K562 (cell line): ENCODE data around the gene QSOX2. TPM values are rescaled to one million over a fixed set of nuclear protein-coding genes. Genes with fewer than 3 reads are reported as not detected.

Experiments
- ASH1L ChIP-seq: fragments of 450-650 bp; IDR thresholded peaks from 2 replicates; pipeline ENCODE4 v1.6.1; 2018; ENCODE audit warnings: borderline replicate concordance, mild to moderate bottlenecking, low read depth; ENCODE audit not compliant: partially characterized antibody
- CBX3 ChIP-seq, 2 experiments: IDR thresholded peaks; 1 replicate in 1 of 2; 2 replicates in 1 of 2; pipeline ENCODE4 v1.6.1; 2012; ENCODE audit warnings: inconsistent platforms in 2 of 2, low read length in 2 of 2, borderline replicate concordance in 1 of 2, control low read depth in 1 of 2
- E2F6 ChIP-seq, 2 experiments: IDR thresholded peaks; 2 replicates each; pipeline ENCODE4 v1.6.1; 2011; ENCODE audit warnings: borderline replicate concordance in 1 of 2, control low read depth in 1 of 2, low read depth in 1 of 2, low read length in 1 of 2, mild to moderate bottlenecking in 1 of 2, mixed read lengths in 1 of 2, moderate library complexity in 1 of 2; ENCODE audit not compliant: insufficient read depth in 1 of 2, insufficient read length in 1 of 2, poor library complexity in 1 of 2, severe bottlenecking in 1 of 2; ENCODE audit errors: extremely low read depth in 1 of 2
- HMG20B ChIP-seq: fragments of 250-450 bp; sonication (Bioruptor Pico); IDR thresholded peaks from 2 replicates; pipeline ENCODE4 v1.5.0; 2021; ENCODE audit warnings: mild to moderate bottlenecking
- HSF4 ChIP-seq: fragments of 250-450 bp; sonication (Bioruptor Pico); IDR thresholded peaks from 2 replicates; pipeline ENCODE4 v2.1.2; 2022; ENCODE audit warnings: mild to moderate bottlenecking, moderate library complexity, borderline replicate concordance
- KDM1A ChIP-seq, 2 experiments: fragments of 450-650 bp; IDR thresholded peaks; 2 replicates each; pipeline ENCODE4 v1.6.1; 2016; ENCODE audit warnings: mild to moderate bottlenecking in 2 of 2
- MCM3 ChIP-seq: fragments of 450-650 bp; IDR thresholded peaks from 2 replicates; pipeline ENCODE4 v1.6.1; 2016
- NFIC ChIP-seq: fragments of 450-650 bp; IDR thresholded peaks from 2 replicates; pipeline ENCODE4 v1.6.1; 2017; ENCODE audit warnings: mild to moderate bottlenecking, inconsistent platforms
- NFIX ChIP-seq: fragments of 250-450 bp; sonication (Bioruptor Pico); IDR thresholded peaks from 2 replicates; pipeline ENCODE4 v1.4.0; 2020; ENCODE audit warnings: low read depth, mild to moderate bottlenecking, moderate library complexity
- NR1H2 ChIP-seq: sonication (generic); formaldehyde crosslinking; IDR thresholded peaks from 2 replicates; pipeline ENCODE4 v1.4.0; 2020; ENCODE audit warnings: mild to moderate bottlenecking, missing genetic modification reagents
- PHTF2 ChIP-seq: fragments of 250-450 bp; sonication (Bioruptor Pico); IDR thresholded peaks from 2 replicates; pipeline ENCODE4 v1.5.0; 2021; ENCODE audit warnings: mild to moderate bottlenecking
- POLR2AphosphoS2 ChIP-seq: IDR thresholded peaks from 2 replicates; pipeline ENCODE4 v1.6.1; 2012; ENCODE audit warnings: low read length, improper control_type of control experiment
- POU5F1 ChIP-seq: fragments of 150-350 bp; IDR thresholded peaks from 2 replicates; pipeline ENCODE4 v1.6.1; 2014; ENCODE audit warnings: borderline replicate concordance, low read length, low read depth, mild to moderate bottlenecking; ENCODE audit not compliant: partially characterized antibody
- PTRF ChIP-seq: fragments of 450-650 bp; IDR thresholded peaks from 2 replicates; pipeline ENCODE4 v1.6.1; 2016; ENCODE audit warnings: mild to moderate bottlenecking, missing genetic modification characterization, missing compliant biosample characterization
- RBM22 ChIP-seq: fragments of 200-400 bp; formaldehyde crosslinking; IDR thresholded peaks from 2 replicates; pipeline ENCODE4 v1.6.1; 2018; ENCODE audit warnings: low read length, low read depth; ENCODE audit not compliant: poor library complexity, severe bottlenecking
- SMAD2 ChIP-seq: fragments of 150-350 bp; IDR thresholded peaks from 2 replicates; pipeline ENCODE4 v1.6.1; 2014; ENCODE audit warnings: low read depth, mild to moderate bottlenecking, low read length
- SRSF3 ChIP-seq: fragments of 200-400 bp; formaldehyde crosslinking; IDR thresholded peaks from 2 replicates; pipeline ENCODE4 v1.6.1; 2016; ENCODE audit warnings: mild to moderate bottlenecking, low read length, moderate library complexity; ENCODE audit not compliant: insufficient read depth
- SRSF9 ChIP-seq: fragments of 200-400 bp; formaldehyde crosslinking; IDR thresholded peaks from 2 replicates; pipeline ENCODE4 v1.6.1; 2017; ENCODE audit warnings: low read depth, low read length, borderline replicate concordance
- ZFP36 ChIP-seq: fragments of 150-350 bp; IDR thresholded peaks from 2 replicates; pipeline ENCODE4 v1.6.1; 2018; ENCODE audit warnings: low read length, low read depth; ENCODE audit not compliant: partially characterized antibody
- ZNF780A ChIP-seq: fragments of 250-450 bp; sonication (Bioruptor Pico); IDR thresholded peaks from 2 replicates; pipeline ENCODE4 v1.5.0; 2021; ENCODE audit warnings: mild to moderate bottlenecking
- polyA plus RNA-seq, 8 experiments: library from polyadenylated mRNA; depleted of rRNA in 4 of 8; stranded (reverse) in 5 of 8; unstranded in 3 of 8; fragments of >200 nt; fragmentation: Nextera tagmentation in 2 of 8; fragmentation: Illumina TruSeq in 1 of 8; extraction: Ambion mirVana in 2 of 8; extraction: Trizol in 1 of 8; gene quantifications; 2 replicates each; pipeline versions ENCODE4 v1.2.1 to v1.2.3, GENCODE V29; 2011 to 2014; ENCODE audit warnings: inconsistent platforms in 1 of 8, missing spikeins in 1 of 8
- total RNA-seq, 7 experiments: library from RNA; depleted of rRNA in 6 of 7; stranded (reverse); fragments of >200 nt in 6 of 7; fragmentation: Illumina TruSeq in 2 of 7; extraction: Trizol in 2 of 7; gene quantifications; 2 replicates each; pipeline versions ENCODE4 v1.2.1 to v1.2.3, GENCODE V29; 2011 to 2021; ENCODE audit warnings: low replicate concordance in 1 of 7
- TF ChIP-seq, protein P1 (sequence below), 2 experiments: fragments of 450-650 bp in 1 of 2; sonication (generic) in 1 of 2; formaldehyde crosslinking; conservative IDR thresholded peaks; 2 replicates each; pipeline versions ENCODE4 v1.4.0 to v1.8.1; 2020 to 2022; ENCODE audit warnings: mild to moderate bottlenecking in 1 of 2, missing genetic modification reagents in 1 of 2
- TF ChIP-seq, protein P2 (sequence below): fragments of 250-450 bp; sonication (Bioruptor Pico); IDR thresholded peaks from 2 replicates; pipeline ENCODE4 v1.9.0; 2021; ENCODE audit warnings: mild to moderate bottlenecking, inconsistent platforms
- TF ChIP-seq, protein P3 (sequence below), 2 experiments: fragments of 450-650 bp; IDR thresholded peaks; 2 replicates each; pipeline ENCODE4 v1.6.1; 2016

The QSOX2 gene
- total and polyA plus RNA-seq, 9 of the 15 experiments (the other 6 are each of a cell fraction or from before 2014, with no cell fraction given), result 0.51 to 23.7 (median 12.7) TPM

- no peak for TF ChIP-seq POLR2AphosphoS2
- no peak for TF ChIP-seq NR1H2 (CRISPR knock-in tag)
- TF ChIP-seq ZFP36, result peak; percentile 99
- no peak for TF ChIP-seq HSF4
- TF ChIP-seq PHTF2 (CRISPR knock-in tag), result no peak
- no peak for TF ChIP-seq RBM22
- TF ChIP-seq HMG20B (CRISPR knock-in tag), result no peak
- TF ChIP-seq, protein P1, sequence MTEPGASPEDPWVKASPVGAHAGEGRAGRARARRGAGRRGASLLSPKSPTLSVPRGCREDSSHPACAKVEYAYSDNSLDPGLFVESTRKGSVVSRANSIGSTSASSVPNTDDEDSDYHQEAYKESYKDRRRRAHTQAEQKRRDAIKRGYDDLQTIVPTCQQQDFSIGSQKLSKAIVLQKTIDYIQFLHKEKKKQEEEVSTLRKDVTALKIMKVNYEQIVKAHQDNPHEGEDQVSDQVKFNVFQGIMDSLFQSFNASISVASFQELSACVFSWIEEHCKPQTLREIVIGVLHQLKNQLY (CRISPR knock-in tag; conservative IDR thresholded peaks at IDR 0.05), result no peak
- TF ChIP-seq SRSF9, result no peak
- TF ChIP-seq E2F6 (IDR thresholded peaks at IDR 0.05; ENCODE audit: borderline replicate concordance in 1 of 2, extremely low read depth in 1 of 2, insufficient read depth in 1 of 2, insufficient read length in 1 of 2, low read depth in 1 of 2, low read length in 1 of 2, poor library complexity in 1 of 2, severe bottlenecking in 1 of 2), result no peak
- TF ChIP-seq, protein P2, sequence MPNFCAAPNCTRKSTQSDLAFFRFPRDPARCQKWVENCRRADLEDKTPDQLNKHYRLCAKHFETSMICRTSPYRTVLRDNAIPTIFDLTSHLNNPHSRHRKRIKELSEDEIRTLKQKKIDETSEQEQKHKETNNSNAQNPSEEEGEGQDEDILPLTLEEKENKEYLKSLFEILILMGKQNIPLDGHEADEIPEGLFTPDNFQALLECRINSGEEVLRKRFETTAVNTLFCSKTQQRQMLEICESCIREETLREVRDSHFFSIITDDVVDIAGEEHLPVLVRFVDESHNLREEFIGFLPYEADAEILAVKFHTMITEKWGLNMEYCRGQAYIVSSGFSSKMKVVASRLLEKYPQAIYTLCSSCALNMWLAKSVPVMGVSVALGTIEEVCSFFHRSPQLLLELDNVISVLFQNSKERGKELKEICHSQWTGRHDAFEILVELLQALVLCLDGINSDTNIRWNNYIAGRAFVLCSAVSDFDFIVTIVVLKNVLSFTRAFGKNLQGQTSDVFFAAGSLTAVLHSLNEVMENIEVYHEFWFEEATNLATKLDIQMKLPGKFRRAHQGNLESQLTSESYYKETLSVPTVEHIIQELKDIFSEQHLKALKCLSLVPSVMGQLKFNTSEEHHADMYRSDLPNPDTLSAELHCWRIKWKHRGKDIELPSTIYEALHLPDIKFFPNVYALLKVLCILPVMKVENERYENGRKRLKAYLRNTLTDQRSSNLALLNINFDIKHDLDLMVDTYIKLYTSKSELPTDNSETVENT (CRISPR knock-in tag), result 0 out of 2 replicates have a peak, but pooled peaks have one; percentile 49
- no peak for TF ChIP-seq NFIX (CRISPR knock-in tag)
- TF ChIP-seq MCM3, result no peak
- no peak for TF ChIP-seq NFIC
- TF ChIP-seq SRSF3, result no peak
- no peak for TF ChIP-seq ZNF780A (CRISPR knock-in tag)
- TF ChIP-seq, protein P3, sequence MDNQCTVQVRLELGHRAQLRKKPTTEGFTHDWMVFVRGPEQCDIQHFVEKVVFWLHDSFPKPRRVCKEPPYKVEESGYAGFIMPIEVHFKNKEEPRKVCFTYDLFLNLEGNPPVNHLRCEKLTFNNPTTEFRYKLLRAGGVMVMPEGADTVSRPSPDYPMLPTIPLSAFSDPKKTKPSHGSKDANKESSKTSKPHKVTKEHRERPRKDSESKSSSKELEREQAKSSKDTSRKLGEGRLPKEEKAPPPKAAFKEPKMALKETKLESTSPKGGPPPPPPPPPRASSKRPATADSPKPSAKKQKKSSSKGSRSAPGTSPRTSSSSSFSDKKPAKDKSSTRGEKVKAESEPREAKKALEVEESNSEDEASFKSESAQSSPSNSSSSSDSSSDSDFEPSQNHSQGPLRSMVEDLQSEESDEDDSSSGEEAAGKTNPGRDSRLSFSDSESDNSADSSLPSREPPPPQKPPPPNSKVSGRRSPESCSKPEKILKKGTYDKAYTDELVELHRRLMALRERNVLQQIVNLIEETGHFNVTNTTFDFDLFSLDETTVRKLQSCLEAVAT (IDR thresholded peaks at IDR 0.05), result no peak
- TF ChIP-seq ASH1L, result no peak
- peak; percentile 52 to 88 for TF ChIP-seq KDM1A (IDR thresholded peaks at IDR 0.05)
- no peak for TF ChIP-seq SMAD2
- no peak for TF ChIP-seq PTRF (tag)
- no peak for TF ChIP-seq CBX3 (IDR thresholded peaks at IDR 0.05; ENCODE audit: borderline replicate concordance in 1 of 2, low read length in 2 of 2)
- no peak for TF ChIP-seq POU5F1
Measured at GRCh38 chr9:136267261-136268111, 21.9 kb upstream of the QSOX2 start (continued).
